Measurements from ENCODE around the gene SLC4A2.
A peak's percentile ranks its signal among the peaks of the same experiment; 100 is the strongest.

SLC4A2 gene

GRCh38 chr7:151064454-151064853, 5.1 kb downstream of the SLC4A2 start:
- no peak for DNase-seq (ENCODE audit: low read depth)

- no peak for DNase-seq (ENCODE audit: low read depth)
Measured at GRCh38 chr7:151064993-151065392, 5.6 kb downstream of the SLC4A2 start.

GRCh38 chr7:151065516-151065915, 6.1 kb downstream of the SLC4A2 start:
- DNase-seq (ENCODE audit: low read depth), result no peak

GRCh38 chr7:151066273-151066974, 7.0 kb downstream of the SLC4A2 start:
- DNase-seq (ENCODE audit: low read depth), result no peak

- DNase-seq (ENCODE audit: low read depth), result no peak
Measured at GRCh38 chr7:151068069-151068773, 8.8 kb downstream of the SLC4A2 start.

- DNase-seq (ENCODE audit: low read depth), result no peak
Measured at GRCh38 chr7:151069841-151070573, 10.6 kb downstream of the SLC4A2 start.

GRCh38 chr7:151070574-151070960, 11.2 kb downstream of the SLC4A2 start:
- DNase-seq (ENCODE audit: low read depth), result no peak

GRCh38 chr7:151071032-151071866, 11.9 kb downstream of the SLC4A2 start:
- no peak for DNase-seq (ENCODE audit: low read depth)

- DNase-seq (ENCODE audit: low read depth), result no peak
Measured at GRCh38 chr7:151073990-151074389, 14.6 kb downstream of the SLC4A2 start.

GRCh38 chr7:151074817-151075661, 15.7 kb downstream of the SLC4A2 start:
- no peak for DNase-seq (ENCODE audit: low read depth)

GRCh38 chr7:151075662-151075971, 16.2 kb downstream of the SLC4A2 start:
- no peak for DNase-seq (ENCODE audit: low read depth)

- DNase-seq (ENCODE audit: low read depth), result no peak
Measured at GRCh38 chr7:151075978-151076426, 16.6 kb downstream of the SLC4A2 start.

- DNase-seq (ENCODE audit: low read depth), result no peak
Measured at GRCh38 chr7:151076863-151077704, 17.7 kb downstream of the SLC4A2 start.

- DNase-seq (ENCODE audit: low read depth), result no peak
Measured at GRCh38 chr7:151077705-151078232, 18.4 kb downstream of the SLC4A2 start.

- no peak for DNase-seq (ENCODE audit: low read depth)
Measured at GRCh38 chr7:151078233-151079040, 19.0 kb downstream of the SLC4A2 start.

- no peak for DNase-seq (ENCODE audit: low read depth)
Measured at GRCh38 chr7:151079199-151079910, 20.0 kb downstream of the SLC4A2 start.

- DNase-seq (ENCODE audit: low read depth), result no peak
Measured at GRCh38 chr7:151080067-151080521, 20.7 kb downstream of the SLC4A2 start.

GRCh38 chr7:151080522-151081169, 21.3 kb downstream of the SLC4A2 start, which contains the start of gene FASTK:
TSS of gene FASTK (minus strand) at chr7:151080809. CDS start at chr7:151080766, 43 bp downstream.
- peak; percentile 80 for DNase-seq (ENCODE audit: low read depth)

Measured in stimulated activated CD8-positive, alpha-beta memory T cell treated with anti-CD3 and anti-CD28 coated beads, Interleukin-4, amount 100 ng/mL, for 24 hours (primary cell).